ENCODE data around the gene NINJ1.

NINJ1 gene

DNA sequence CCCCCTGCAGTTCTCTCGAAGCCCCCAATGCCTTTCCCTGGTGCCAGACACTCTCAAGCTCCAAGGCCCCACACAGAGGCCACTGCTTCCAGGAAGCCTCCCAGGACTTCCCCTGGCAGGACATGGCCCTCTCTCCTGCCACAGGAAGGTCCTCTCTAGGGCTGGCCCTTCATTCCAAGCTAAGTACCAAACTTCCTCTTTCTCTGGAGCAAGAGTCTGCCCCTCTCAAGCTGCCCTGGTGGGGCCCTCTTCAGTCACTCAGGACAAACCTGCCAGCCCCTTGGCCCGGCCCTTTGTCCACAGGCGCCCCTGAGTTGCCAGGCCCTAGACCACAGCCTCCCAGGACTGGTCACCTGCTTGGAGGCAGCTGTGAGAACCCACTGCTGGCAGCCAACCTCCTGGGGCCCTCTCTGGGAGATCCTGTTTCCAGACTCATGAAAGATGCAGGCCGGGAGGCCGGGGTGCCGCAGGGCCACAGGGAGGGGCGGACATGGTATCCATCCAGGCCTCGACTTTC, 6.6 kb downstream of the NINJ1 start:
- H3K4me3 ChIP-seq = peak overlapping the region; percentile 53
- TF ChIP-seq, protein P1, sequence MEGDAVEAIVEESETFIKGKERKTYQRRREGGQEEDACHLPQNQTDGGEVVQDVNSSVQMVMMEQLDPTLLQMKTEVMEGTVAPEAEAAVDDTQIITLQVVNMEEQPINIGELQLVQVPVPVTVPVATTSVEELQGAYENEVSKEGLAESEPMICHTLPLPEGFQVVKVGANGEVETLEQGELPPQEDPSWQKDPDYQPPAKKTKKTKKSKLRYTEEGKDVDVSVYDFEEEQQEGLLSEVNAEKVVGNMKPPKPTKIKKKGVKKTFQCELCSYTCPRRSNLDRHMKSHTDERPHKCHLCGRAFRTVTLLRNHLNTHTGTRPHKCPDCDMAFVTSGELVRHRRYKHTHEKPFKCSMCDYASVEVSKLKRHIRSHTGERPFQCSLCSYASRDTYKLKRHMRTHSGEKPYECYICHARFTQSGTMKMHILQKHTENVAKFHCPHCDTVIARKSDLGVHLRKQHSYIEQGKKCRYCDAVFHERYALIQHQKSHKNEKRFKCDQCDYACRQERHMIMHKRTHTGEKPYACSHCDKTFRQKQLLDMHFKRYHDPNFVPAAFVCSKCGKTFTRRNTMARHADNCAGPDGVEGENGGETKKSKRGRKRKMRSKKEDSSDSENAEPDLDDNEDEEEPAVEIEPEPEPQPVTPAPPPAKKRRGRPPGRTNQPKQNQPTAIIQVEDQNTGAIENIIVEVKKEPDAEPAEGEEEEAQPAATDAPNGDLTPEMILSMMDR (IDR thresholded peaks at IDR 0.05) = no peak
- DNase-seq (ENCODE audit: low spot score) = no peak
- peak overlapping the region; percentile 52 to 99 for H3K27ac ChIP-seq

DNA sequence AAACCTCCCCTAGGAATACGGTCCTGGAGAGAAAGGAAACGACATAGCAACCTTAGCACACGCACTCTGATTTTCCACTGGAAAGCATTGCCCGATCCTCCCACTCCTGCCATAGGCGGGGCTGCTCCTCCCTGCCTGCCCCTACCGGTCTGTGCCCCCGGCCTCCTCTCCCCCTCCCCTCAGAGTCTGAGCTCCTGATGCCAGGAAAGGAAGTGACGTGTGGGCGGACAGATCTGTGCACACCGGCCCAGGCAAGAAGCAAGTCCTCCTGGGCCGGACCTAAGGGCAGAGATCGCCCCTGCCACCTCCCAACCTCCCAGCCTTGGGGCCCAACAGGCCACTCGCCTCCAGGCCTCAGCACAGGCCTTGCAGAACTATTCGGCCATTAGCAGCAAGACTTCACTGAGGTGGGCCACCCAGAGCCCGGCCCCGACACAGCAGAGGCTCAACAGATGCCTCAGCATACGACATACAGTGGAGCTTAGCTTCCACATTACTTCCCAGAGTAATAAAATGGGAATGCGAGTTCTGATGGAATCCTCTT, 7.2 kb downstream of the NINJ1 start:
- Histone ChIP-seq H3K27ac (peak overlapping the region; percentile 52 to 99), H3K4me3 (peak overlapping the region; percentile 53)
- TF ChIP-seq, protein P1 (IDR thresholded peaks at IDR 0.05) = no peak
- DNase-seq (ENCODE audit: low spot score) = peak; percentile 78

DNA sequence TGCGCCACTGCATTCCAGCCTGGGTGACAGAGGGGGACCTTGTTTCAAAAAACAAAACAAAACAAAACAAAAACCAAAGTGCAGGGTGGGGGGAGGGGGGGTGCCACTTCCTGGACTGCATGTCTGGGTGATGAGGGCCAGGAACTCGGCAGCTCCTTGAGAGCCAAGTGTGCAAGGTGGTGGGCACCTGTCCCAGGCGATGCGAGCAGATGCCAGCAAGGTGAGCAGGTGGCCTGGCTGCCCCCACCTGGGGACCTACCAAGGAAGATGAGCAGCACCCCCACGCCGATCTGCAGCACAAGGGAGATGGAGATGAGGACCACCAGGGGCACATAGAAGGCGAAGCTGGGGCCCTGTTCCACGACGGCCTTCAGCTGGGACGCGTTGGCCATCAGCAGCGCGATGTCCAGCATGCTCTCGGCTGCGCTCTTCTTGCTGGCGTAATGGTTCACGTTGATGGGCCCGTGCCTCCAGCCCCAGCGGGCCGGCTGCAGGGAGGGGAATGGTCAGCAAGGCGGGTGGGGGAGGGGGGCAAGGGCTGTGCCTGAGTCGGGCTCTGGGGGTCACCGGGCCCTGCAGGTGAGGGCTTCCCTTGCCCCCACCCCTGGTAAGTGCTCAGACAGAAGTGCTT, 7.8 kb downstream of the NINJ1 start:
- TF ChIP-seq, protein P1 (IDR thresholded peaks at IDR 0.05) = no peak
- Histone ChIP-seq H3K27ac (peak overlapping the region; percentile 52 to 99), H3K4me3 (peak overlapping the region; percentile 53)
- peak; percentile 73 for DNase-seq (ENCODE audit: low spot score)

DNA sequence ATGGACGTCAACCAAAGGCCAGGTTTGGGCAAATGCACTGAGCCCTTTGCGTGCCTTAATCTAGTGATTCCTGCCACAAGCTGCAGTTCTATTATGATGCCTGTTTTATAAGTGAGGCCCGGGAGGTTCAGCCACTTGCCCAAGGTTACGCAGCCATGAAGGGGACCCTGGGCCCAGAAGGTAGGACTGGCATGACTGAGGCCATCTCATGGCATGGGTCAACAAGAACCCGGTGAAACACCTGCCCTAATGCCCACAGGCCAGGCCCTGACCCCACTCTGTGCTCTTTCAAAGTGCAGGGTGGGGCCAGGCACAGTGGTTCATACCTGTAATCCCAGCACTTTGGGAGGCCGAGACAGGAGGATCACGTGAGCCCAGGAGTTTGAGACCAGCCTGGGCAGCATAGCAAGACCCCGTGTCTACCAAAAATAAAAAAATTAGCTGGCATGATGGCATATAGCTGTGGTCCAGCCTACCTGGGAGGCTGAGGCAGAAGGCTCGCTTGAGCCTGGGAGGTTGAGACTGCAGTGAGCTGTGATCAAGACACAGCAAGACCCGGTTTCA, 8.6 kb downstream of the NINJ1 start:
- TF ChIP-seq, protein P1 (IDR thresholded peaks at IDR 0.05) = no peak
- Histone ChIP-seq H3K4me3 (no peak overlapping the region), H3K27ac (no peak overlapping the region)
- peak; percentile 53 for DNase-seq (ENCODE audit: low spot score)

DNA sequence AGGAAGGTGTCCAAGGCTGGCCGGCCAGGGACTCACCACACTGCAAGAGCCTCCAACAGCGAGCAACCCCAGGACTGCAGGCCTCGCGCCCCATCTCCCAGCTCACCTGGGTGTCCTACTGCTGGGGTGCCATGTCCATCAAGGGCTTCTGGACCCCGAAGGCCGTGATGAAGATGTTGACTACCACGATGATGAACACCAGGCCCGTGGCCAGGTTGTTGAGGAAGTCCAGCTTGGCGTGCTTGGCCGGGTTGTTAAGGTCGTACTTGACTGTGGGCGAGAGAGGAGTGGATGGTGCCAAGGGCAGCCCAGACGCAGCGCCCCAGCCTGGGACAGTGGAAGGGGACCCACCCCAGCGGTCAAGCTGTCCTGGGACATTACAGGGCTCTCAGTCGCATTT, 9.3 kb downstream of the NINJ1 start:
- Histone ChIP-seq H3K27ac (no peak overlapping the region), H3K4me3 (no peak overlapping the region)
- TF ChIP-seq, protein P1 (IDR thresholded peaks at IDR 0.05) = no peak
- DNase-seq (ENCODE audit: low spot score) = no peak

DNA sequence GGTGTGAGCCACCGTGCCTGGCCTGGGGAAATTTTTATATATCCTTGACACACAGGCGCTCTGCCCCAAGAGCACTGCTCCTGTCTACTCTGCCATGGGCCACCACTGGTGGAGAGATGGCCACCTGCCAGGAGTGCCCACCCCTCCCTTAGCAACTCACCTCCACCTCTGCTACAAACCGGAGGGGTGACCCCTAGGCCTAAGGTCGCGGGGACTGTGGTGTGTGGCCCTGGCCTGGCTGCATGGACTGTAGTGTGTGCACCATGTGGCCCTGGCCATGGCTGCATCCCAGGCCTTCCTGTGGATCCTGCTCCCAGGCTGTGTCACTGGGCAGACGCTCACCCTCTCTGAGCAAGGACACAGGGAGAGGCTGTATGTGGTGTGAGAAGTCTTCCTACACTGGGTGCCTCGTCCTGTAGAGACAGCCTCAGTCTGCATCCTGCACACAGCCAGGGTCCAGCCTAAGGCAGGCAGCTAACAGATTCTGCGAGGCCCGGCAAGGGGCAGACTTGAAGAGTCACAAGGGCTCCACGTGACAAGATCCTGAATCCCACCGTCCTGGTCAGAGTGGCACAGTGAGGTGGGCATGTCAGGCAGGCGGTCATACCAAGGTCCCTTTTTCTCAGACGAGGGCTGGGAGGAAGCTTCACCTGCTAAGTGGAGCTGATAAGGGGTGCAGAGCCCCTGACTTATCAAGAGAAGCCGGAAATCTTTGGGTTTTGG, 10.3 kb downstream of the NINJ1 start:
- DNase-seq (ENCODE audit: low spot score) = peak; percentile 69
- no peak overlapping the region for H3K27ac ChIP-seq
- H3K4me3 ChIP-seq = no peak overlapping the region
- TF ChIP-seq, protein P1 (IDR thresholded peaks at IDR 0.05) = no peak

Measured in coronary artery (tissue), 2 donors.